Dedifferentiated amniotic fluid mesenchymal stem cell (primary cell): ENCODE measurements around the gene ARMCX4.
A peak's percentile ranks its signal among the peaks of the same experiment; 100 is the strongest.
"Not testable (repeated sequence)": the region's sequence is repeated elsewhere in the genome, so short reads cannot be mapped to it uniquely, and the experiment has no call there.

Source experiments
- DNase-seq: peaks from one replicate; pipeline ENCODE4 v3.0.0-alpha.2; 2016; ENCODE audit errors: extremely low spot score

ARMCX4 gene

GRCh38 chrX:101485212-101485949 is at the start of gene ARMCX4:
TSS of gene ARMCX4 (plus strand) at chrX:101485456. CDS start at chrX:101488590, 3,134 bp downstream.
- DNase-seq: peak; percentile 19

- DNase-seq: no peak
Observed at GRCh38 chrX:101442085-101442484, 43.2 kb upstream of the ARMCX4 start.

GRCh38 chrX:101449279-101449678 is 36.0 kb upstream of the ARMCX4 start:
- DNase-seq: no peak

GRCh38 chrX:101450085-101450484 is 35.2 kb upstream of the ARMCX4 start:
- no peak for DNase-seq

- DNase-seq: no peak
Observed at GRCh38 chrX:101450961-101451360, 34.3 kb upstream of the ARMCX4 start.

GRCh38 chrX:101452056-101452455 is 33.2 kb upstream of the ARMCX4 start:
- DNase-seq: no peak

- no peak for DNase-seq
Observed at GRCh38 chrX:101460669-101461068, 24.6 kb upstream of the ARMCX4 start.

GRCh38 chrX:101462892-101463291 is 22.4 kb upstream of the ARMCX4 start:
- no peak for DNase-seq

GRCh38 chrX:101478366-101478765 is 6.9 kb upstream of the ARMCX4 start:
- no peak for DNase-seq

- no peak for DNase-seq
Observed at GRCh38 chrX:101482296-101482695, 3.0 kb upstream of the ARMCX4 start.

- DNase-seq: no peak
Observed at GRCh38 chrX:101483705-101484104, 1.6 kb upstream of the ARMCX4 start.

- DNase-seq: no peak
Observed at GRCh38 chrX:101484135-101484534, 1.1 kb upstream of the ARMCX4 start.

- DNase-seq: no peak
Observed at GRCh38 chrX:101488796-101489195, 3.5 kb downstream of the ARMCX4 start.

- DNase-seq: no peak
Observed at GRCh38 chrX:101491943-101492342, 6.7 kb downstream of the ARMCX4 start.

GRCh38 chrX:101493225-101493624 is 8.0 kb downstream of the ARMCX4 start:
- DNase-seq: no peak

GRCh38 chrX:101502929-101503328 is 17.7 kb downstream of the ARMCX4 start:
- not testable (repeated sequence) for DNase-seq

GRCh38 chrX:101507372-101507771 is 22.1 kb downstream of the ARMCX4 start:
- no peak for DNase-seq

GRCh38 chrX:101507986-101508385 is 22.7 kb downstream of the ARMCX4 start:
- no peak for DNase-seq

GRCh38 chrX:101530944-101531343 is 45.7 kb downstream of the ARMCX4 start:
- no peak for DNase-seq
